Measurements from ENCODE around the gene LAT.

- no peak for TF ChIP-seq CTCF (IDR thresholded peaks at IDR 0.05; ENCODE audit: extremely low read depth in 1 of 2, insufficient read depth in 1 of 2, low read depth in 1 of 2, low read length in 2 of 2)
- no peak for TF ChIP-seq POLR2A (IDR thresholded peaks at IDR 0.05; ENCODE audit: low read depth, low read length)
- no peak for TF ChIP-seq JUN (IDR thresholded peaks at IDR 0.05; ENCODE audit: borderline replicate concordance, insufficient read depth, insufficient read length, low read depth)
Measured at GRCh38 chr16:29007730-29008593, 23.1 kb downstream of the LAT start.
